Astrocyte (in vitro differentiated cells and primary cell): ENCODE data around the gene SPRED2. TPM values are rescaled to one million over a fixed set of nuclear protein-coding genes. Genes with fewer than 3 reads are reported as not detected.

Source experiments
- DNase-seq: peaks from one replicate; pipeline ENCODE4 v3.0.0-alpha.2; 2010; ENCODE audit warnings: low read depth
- FAIRE-seq: peaks from 2 replicates; lab custom pipeline; 2011; peaks lifted over from hg19 to GRCh38; lab: Jason Lieb, UNC
- H2AFZ ChIP-seq: 2 replicates; pipeline ENCODE4 v1.6.0; 2012; ENCODE audit warnings: low read depth, low read length, inconsistent platforms
- H3K27ac ChIP-seq: 2 replicates; pipeline ENCODE4 v1.5.1; 2011; ENCODE audit warnings: low read depth, low read length, inconsistent platforms
- H3K27me3 ChIP-seq: 2 replicates; pipeline ENCODE4 v1.6.0; 2011; ENCODE audit warnings: low read length, inconsistent platforms; ENCODE audit not compliant: insufficient read depth
- H3K36me3 ChIP-seq: 2 replicates; pipeline ENCODE4 v1.5.1; 2011; ENCODE audit warnings: low read length, inconsistent platforms; ENCODE audit not compliant: insufficient read depth
- H3K4me1 ChIP-seq: 2 replicates; pipeline ENCODE4 v1.5.1; 2011; ENCODE audit warnings: low read length, inconsistent platforms; ENCODE audit not compliant: insufficient read depth
- H3K4me2 ChIP-seq: 2 replicates; pipeline ENCODE4 v1.6.0; 2012; ENCODE audit warnings: low read length, inconsistent platforms
- H3K4me3 ChIP-seq: 2 replicates; pipeline ENCODE4 v1.5.1; 2011; ENCODE audit warnings: low read depth, mild to moderate bottlenecking, low read length, inconsistent platforms; ENCODE audit not compliant: insufficient read depth
- H3K79me2 ChIP-seq: 2 replicates; pipeline ENCODE4 v1.6.0; 2012; ENCODE audit warnings: mild to moderate bottlenecking, low read length, inconsistent platforms; ENCODE audit not compliant: insufficient read depth
- H3K9ac ChIP-seq: 2 replicates; pipeline ENCODE4 v1.6.0; 2012; ENCODE audit warnings: mild to moderate bottlenecking, low read length, inconsistent platforms
- H3K9me3 ChIP-seq: 2 replicates; pipeline ENCODE4 v1.5.1; 2012; ENCODE audit warnings: low read depth, mild to moderate bottlenecking, low read length, inconsistent platforms; ENCODE audit not compliant: insufficient read depth
- H4K20me1 ChIP-seq: 2 replicates; pipeline ENCODE4 v1.6.0; 2012; ENCODE audit warnings: low read length, inconsistent platforms; ENCODE audit not compliant: insufficient read depth
- H3K27ac Mint-ChIP-seq: one replicate; pipeline ENCODE4 v1.8.0; 2021; ENCODE audit warnings: mild to moderate bottlenecking, mixed read lengths; ENCODE audit not compliant: unreplicated experiment
- H3K27me3 Mint-ChIP-seq: one replicate; pipeline ENCODE4 v1.8.0; 2021; ENCODE audit warnings: low read depth, mixed read lengths; ENCODE audit not compliant: unreplicated experiment
- H3K36me3 Mint-ChIP-seq: one replicate; pipeline ENCODE4 v1.8.0; 2021; ENCODE audit warnings: low read depth, mixed read lengths; ENCODE audit not compliant: unreplicated experiment
- H3K4me1 Mint-ChIP-seq: one replicate; pipeline ENCODE4 v1.8.0; 2021; ENCODE audit warnings: low read depth, mixed read lengths; ENCODE audit not compliant: unreplicated experiment
- H3K4me3 Mint-ChIP-seq: one replicate; pipeline ENCODE4 v1.8.0; 2021; ENCODE audit warnings: mild to moderate bottlenecking, moderate library complexity, mixed read lengths; ENCODE audit not compliant: unreplicated experiment
- H3K9me3 Mint-ChIP-seq: one replicate; pipeline ENCODE4 v1.8.0; 2021; ENCODE audit warnings: mild to moderate bottlenecking, mixed read lengths; ENCODE audit not compliant: unreplicated experiment
- CTCF ChIP-seq: IDR thresholded peaks from 2 replicates; pipeline ENCODE4 v1.5.1; 2011; ENCODE audit warnings: low read depth, mild to moderate bottlenecking, inconsistent platforms, low read length, moderate library complexity; ENCODE audit not compliant: insufficient read depth
- EZH2 ChIP-seq: IDR thresholded peaks from 2 replicates; pipeline ENCODE4 v1.6.1; 2012; ENCODE audit warnings: mild to moderate bottlenecking, low read length, inconsistent platforms; ENCODE audit not compliant: insufficient read depth
- total RNA-seq: library from RNA; stranded (reverse); gene quantifications from 2 replicates; pipeline ENCODE4 v1.2.1, GENCODE V29; 2021

Gene SPRED2
- total RNA-seq, 1 donor from 2014 or later: 47.3 TPM

DNA sequence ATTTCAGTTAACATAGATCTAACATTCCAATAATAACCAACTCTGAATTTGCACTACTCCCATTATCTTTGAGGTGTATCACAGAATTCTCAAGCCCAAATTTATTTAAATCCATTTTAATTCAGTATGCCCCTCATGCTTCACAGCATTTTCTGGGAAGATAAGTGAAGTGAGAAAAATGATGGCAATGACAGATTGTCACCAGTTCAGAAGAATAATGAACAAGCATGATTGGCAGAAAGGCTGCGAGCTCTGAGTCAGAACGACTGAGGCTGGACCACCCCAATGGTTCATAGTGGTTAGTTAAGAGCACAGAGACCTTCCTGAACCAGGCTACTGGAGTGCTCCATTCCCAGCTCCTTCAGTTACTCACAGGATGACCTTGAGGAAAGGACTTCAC is 4.9 kb downstream of the SPRED2 start:
- Histone ChIP-seq H3K36me3 (no peaks in the 10 kb centered on the region), H3K79me2 (peaks cover 95% of the 10 kb centered on the region), H2AFZ (no peak overlapping the region), H3K27me3 (no peaks in the 10 kb centered on the region), H3K4me2 (no peak overlapping the region), H3K4me3 (no peak overlapping the region), H3K27ac (no peak overlapping the region), H4K20me1 (peaks cover 77% of the 10 kb centered on the region), H3K4me1 (peaks cover 7% of the 10 kb centered on the region), H3K9ac (no peak overlapping the region), H3K9me3 (no peaks in the 10 kb centered on the region)
- TF ChIP-seq EZH2 (no peak), CTCF (no peak)
- Mint-ChIP-seq H3K36me3 (no peaks in the 10 kb centered on the region), H3K4me3 (no peak overlapping the region), H3K27me3 (no peaks in the 10 kb centered on the region), H3K9me3 (no peaks in the 10 kb centered on the region), H3K4me1 (peaks cover 31% of the 10 kb centered on the region), H3K27ac (no peak overlapping the region)
- FAIRE-seq: no peak
- DNase-seq: no peak

DNA sequence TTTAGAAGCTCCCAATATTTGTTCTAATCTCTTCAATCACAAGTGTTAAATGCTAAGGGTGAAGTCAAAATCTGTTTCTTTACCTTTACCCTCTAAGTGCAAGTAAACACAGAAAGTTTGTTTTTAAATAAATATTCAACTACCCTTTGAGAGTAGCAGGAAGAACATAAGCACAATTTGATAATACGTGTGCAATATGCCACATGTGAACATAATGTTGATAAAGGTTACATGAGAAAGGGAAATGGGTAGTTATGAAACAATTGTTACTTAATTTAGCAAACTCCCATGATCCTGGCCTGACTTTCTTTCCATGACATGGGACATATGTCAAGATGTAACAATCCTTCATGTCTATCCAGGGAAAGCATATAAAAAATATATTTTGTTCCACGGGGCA is 7.1 kb downstream of the SPRED2 start:
- TF ChIP-seq EZH2 (no peak), CTCF (no peak)
- H3K4me1 ChIP-seq: peaks cover 14% of the 10 kb centered on the region
- H3K4me3 Mint-ChIP-seq: no peak overlapping the region
- H3K9me3 ChIP-seq: no peaks in the 10 kb centered on the region
- H3K4me2 ChIP-seq: no peak overlapping the region
- H3K27me3 Mint-ChIP-seq: no peaks in the 10 kb centered on the region
- H3K9ac ChIP-seq: no peak overlapping the region
- H4K20me1 ChIP-seq: peaks cover 94% of the 10 kb centered on the region
- H3K27ac Mint-ChIP-seq: no peak overlapping the region
- peaks cover 49% of the 10 kb centered on the region for H3K4me1 Mint-ChIP-seq
- no peaks in the 10 kb centered on the region for H3K36me3 Mint-ChIP-seq
- H3K27me3 ChIP-seq: no peaks in the 10 kb centered on the region
- no peaks in the 10 kb centered on the region for H3K9me3 Mint-ChIP-seq
- no peaks in the 10 kb centered on the region for H3K36me3 ChIP-seq
- peak; percentile 9 for FAIRE-seq
- DNase-seq: no peak
- H2AFZ ChIP-seq: no peak overlapping the region
- H3K27ac ChIP-seq: no peak overlapping the region
- no peak overlapping the region for H3K4me3 ChIP-seq
- H3K79me2 ChIP-seq: peaks cover 100% of the 10 kb centered on the region

DNA sequence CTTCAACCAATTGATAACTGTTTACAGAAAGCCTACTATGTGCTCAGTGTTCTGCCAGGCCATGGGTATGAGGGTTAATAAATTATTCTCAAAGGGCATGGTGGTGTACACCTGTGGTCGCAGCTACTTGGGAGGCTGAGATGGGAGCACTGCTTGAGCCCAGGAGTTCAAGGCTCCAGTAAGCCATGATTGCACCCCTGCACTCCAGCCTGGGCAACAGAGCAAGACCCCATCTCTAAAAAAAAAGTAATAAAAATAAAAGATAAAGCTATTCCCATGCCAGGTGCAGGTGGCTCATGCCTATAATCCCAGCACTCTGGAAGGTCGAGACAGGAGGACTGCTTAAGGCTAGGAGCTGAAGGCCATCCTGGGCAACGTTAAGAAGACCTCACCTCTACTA is 8.0 kb downstream of the SPRED2 start:
- no peak overlapping the region for H3K9ac ChIP-seq
- H3K4me1 ChIP-seq: peaks cover 9% of the 10 kb centered on the region
- H2AFZ ChIP-seq: no peak overlapping the region
- H4K20me1 ChIP-seq: peaks cover 90% of the 10 kb centered on the region
- Mint-ChIP-seq H3K27ac (no peak overlapping the region), H3K4me3 (no peak overlapping the region), H3K4me1 (peaks cover 44% of the 10 kb centered on the region), H3K27me3 (no peaks in the 10 kb centered on the region), H3K36me3 (no peaks in the 10 kb centered on the region), H3K9me3 (no peaks in the 10 kb centered on the region)
- DNase-seq (no peak), FAIRE-seq (no peak)
- H3K27ac ChIP-seq: no peak overlapping the region
- H3K4me2 ChIP-seq: no peak overlapping the region
- H3K79me2 ChIP-seq: peaks cover 100% of the 10 kb centered on the region
- no peak overlapping the region for H3K4me3 ChIP-seq
- H3K27me3 ChIP-seq: no peaks in the 10 kb centered on the region
- H3K9me3 ChIP-seq: no peaks in the 10 kb centered on the region
- no peaks in the 10 kb centered on the region for H3K36me3 ChIP-seq
- no peak for TF ChIP-seq CTCF
- no peak for TF ChIP-seq EZH2
